Measurements from ENCODE around the gene CDH13.

DNA sequence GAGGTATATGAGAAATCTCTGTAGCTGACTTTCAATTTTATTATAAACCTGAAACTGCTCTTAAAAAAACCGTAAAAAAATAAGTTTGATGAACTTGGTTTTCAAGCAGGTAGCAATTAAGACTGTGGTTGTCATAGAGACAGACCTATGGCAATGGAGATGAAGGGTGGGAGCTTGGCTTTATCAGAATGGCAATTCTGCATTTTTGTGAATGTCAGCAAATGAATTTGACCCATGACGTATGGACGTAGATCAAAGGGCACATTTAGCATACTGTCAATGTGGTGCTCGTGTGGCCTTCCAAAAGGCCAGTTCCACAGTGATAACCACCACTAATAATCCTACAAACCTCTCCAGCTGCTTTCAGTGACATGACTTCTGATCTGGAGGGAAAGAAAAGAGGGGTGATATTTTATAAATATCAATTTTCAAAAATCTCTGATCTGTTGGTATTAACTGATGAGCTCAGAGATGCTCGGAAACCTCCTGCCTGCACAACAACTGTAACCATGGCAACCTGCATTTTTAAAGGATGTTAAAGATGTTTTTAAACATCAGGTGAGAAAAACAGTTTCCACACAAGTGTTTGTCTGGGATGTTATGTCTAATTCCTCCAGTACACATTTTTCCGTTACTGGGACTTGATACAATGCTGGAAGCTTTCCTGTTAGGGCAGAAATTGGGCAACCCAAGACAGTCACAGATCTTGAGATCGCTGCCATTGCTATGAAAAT lies 533.7 kb downstream of the CDH13 start:
- TF ChIP-seq, protein P1, sequence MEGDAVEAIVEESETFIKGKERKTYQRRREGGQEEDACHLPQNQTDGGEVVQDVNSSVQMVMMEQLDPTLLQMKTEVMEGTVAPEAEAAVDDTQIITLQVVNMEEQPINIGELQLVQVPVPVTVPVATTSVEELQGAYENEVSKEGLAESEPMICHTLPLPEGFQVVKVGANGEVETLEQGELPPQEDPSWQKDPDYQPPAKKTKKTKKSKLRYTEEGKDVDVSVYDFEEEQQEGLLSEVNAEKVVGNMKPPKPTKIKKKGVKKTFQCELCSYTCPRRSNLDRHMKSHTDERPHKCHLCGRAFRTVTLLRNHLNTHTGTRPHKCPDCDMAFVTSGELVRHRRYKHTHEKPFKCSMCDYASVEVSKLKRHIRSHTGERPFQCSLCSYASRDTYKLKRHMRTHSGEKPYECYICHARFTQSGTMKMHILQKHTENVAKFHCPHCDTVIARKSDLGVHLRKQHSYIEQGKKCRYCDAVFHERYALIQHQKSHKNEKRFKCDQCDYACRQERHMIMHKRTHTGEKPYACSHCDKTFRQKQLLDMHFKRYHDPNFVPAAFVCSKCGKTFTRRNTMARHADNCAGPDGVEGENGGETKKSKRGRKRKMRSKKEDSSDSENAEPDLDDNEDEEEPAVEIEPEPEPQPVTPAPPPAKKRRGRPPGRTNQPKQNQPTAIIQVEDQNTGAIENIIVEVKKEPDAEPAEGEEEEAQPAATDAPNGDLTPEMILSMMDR (IDR thresholded peaks at IDR 0.05; ENCODE audit: borderline replicate concordance, extremely low read depth, low read length, poor library complexity, severe bottlenecking): no peak
- TF ChIP-seq EZH2 (IDR thresholded peaks at IDR 0.05; ENCODE audit: borderline replicate concordance, low read depth, low read length, severe bottlenecking): no peak
